Measurements from ENCODE around the gene DAPL1. TPM values are rescaled to one million over a fixed set of nuclear protein-coding genes. Genes with fewer than 3 reads are reported as not detected.

Gene DAPL1
- total RNA-seq, 1 donor from 2014 or later, result not detected

- DNase-seq (ENCODE audit: low read depth), result no peak
- H3K36me3 ChIP-seq (ENCODE audit: control insufficient read depth, insufficient read depth, low read length), result no peaks in the 10 kb centered on the region
- no peak overlapping the region for H3K4me3 ChIP-seq (ENCODE audit: low read depth, low read length)
- no peak for TF ChIP-seq CTCF (IDR thresholded peaks at IDR 0.05; ENCODE audit: insufficient read depth, low read length, poor library complexity, severe bottlenecking)
- H3K27me3 ChIP-seq (ENCODE audit: control insufficient read depth, insufficient read depth, low read length), result no peaks in the 10 kb centered on the region
These were observed 33.5 kb downstream of the DAPL1 start for GRCh38 chr2:158828378-158829164.

- Histone ChIP-seq H3K36me3 (ENCODE audit: control insufficient read depth, insufficient read depth, low read length) (no peaks in the 10 kb centered on the region), H3K27me3 (ENCODE audit: control insufficient read depth, insufficient read depth, low read length) (no peaks in the 10 kb centered on the region), H3K4me3 (ENCODE audit: low read depth, low read length) (no peak overlapping the region)
- TF ChIP-seq CTCF (IDR thresholded peaks at IDR 0.05; ENCODE audit: insufficient read depth, low read length, poor library complexity, severe bottlenecking), result no peak
- DNase-seq (ENCODE audit: low read depth), result no peak
These were observed 34.0 kb downstream of the DAPL1 start for GRCh38 chr2:158829167-158829566.

GRCh38 chr2:158830201-158830600 is 35.1 kb downstream of the DAPL1 start:
- no peak overlapping the region for H3K4me3 ChIP-seq (ENCODE audit: low read depth, low read length)
- TF ChIP-seq CTCF (IDR thresholded peaks at IDR 0.05; ENCODE audit: insufficient read depth, low read length, poor library complexity, severe bottlenecking), result no peak
- H3K36me3 ChIP-seq (ENCODE audit: control insufficient read depth, insufficient read depth, low read length), result no peaks in the 10 kb centered on the region
- H3K27me3 ChIP-seq (ENCODE audit: control insufficient read depth, insufficient read depth, low read length), result no peaks in the 10 kb centered on the region
- no peak for DNase-seq (ENCODE audit: low read depth)

GRCh38 chr2:158835431-158835830 is 40.3 kb downstream of the DAPL1 start:
- no peak for DNase-seq (ENCODE audit: low read depth)
- no peaks in the 10 kb centered on the region for H3K36me3 ChIP-seq (ENCODE audit: control insufficient read depth, insufficient read depth, low read length)
- no peaks in the 10 kb centered on the region for H3K27me3 ChIP-seq (ENCODE audit: control insufficient read depth, insufficient read depth, low read length)
- no peak overlapping the region for H3K4me3 ChIP-seq (ENCODE audit: low read depth, low read length)
- no peak for TF ChIP-seq CTCF (IDR thresholded peaks at IDR 0.05; ENCODE audit: insufficient read depth, low read length, poor library complexity, severe bottlenecking)

- no peaks in the 10 kb centered on the region for H3K36me3 ChIP-seq (ENCODE audit: control insufficient read depth, insufficient read depth, low read length)
- no peak for TF ChIP-seq CTCF (IDR thresholded peaks at IDR 0.05; ENCODE audit: insufficient read depth, low read length, poor library complexity, severe bottlenecking)
- no peaks in the 10 kb centered on the region for H3K27me3 ChIP-seq (ENCODE audit: control insufficient read depth, insufficient read depth, low read length)
- H3K4me3 ChIP-seq (ENCODE audit: low read depth, low read length), result no peak overlapping the region
- no peak for DNase-seq (ENCODE audit: low read depth)
These were observed 42.5 kb downstream of the DAPL1 start for GRCh38 chr2:158837645-158838044.

GRCh38 chr2:158841850-158842249 is 46.7 kb downstream of the DAPL1 start:
- no peak for TF ChIP-seq CTCF (IDR thresholded peaks at IDR 0.05; ENCODE audit: insufficient read depth, low read length, poor library complexity, severe bottlenecking)
- no peaks in the 10 kb centered on the region for H3K36me3 ChIP-seq (ENCODE audit: control insufficient read depth, insufficient read depth, low read length)
- no peaks in the 10 kb centered on the region for H3K27me3 ChIP-seq (ENCODE audit: control insufficient read depth, insufficient read depth, low read length)
- no peak for DNase-seq (ENCODE audit: low read depth)
- H3K4me3 ChIP-seq (ENCODE audit: low read depth, low read length), result no peak overlapping the region
